GM23338 (cell line): ENCODE results near the gene TMEM132D. TPM values are rescaled to one million over a fixed set of nuclear protein-coding genes. Genes with fewer than 3 reads are reported as not detected.

ENCODE experiments used
- ATAC-seq: fragments of 200-7000 bp; cut with Tn5 transposase; 3 replicates; pipeline ENCODE4 v1.9.1; 2020
- DNase-seq: peaks from one replicate; pipeline ENCODE4 v3.0.0-alpha.2; 2015; ENCODE audit warnings: low spot score
- H2AFZ ChIP-seq: fragments of 200-600 bp; sonication (generic); 2 replicates; pipeline ENCODE4 v1.8.0; 2016; ENCODE audit warnings: antibody characterized with exemption, mild to moderate bottlenecking, moderate library complexity
- H3F3A ChIP-seq: fragments of 200-600 bp; sonication (generic); replicated peaks from 2 replicates; pipeline ENCODE4 v1.8.0; 2017; ENCODE audit warnings: antibody characterized with exemption, mixed run types, low read depth
- H3K27ac ChIP-seq: fragments of 200-600 bp; sonication (generic); 2 replicates; pipeline ENCODE4 v1.6.1; 2016; ENCODE audit warnings: low read depth
- H3K27me3 ChIP-seq: fragments of 200-600 bp; sonication (generic); 2 replicates; pipeline ENCODE4 v1.8.0; 2016; ENCODE audit warnings: mild to moderate bottlenecking, mixed run types, moderate library complexity; ENCODE audit not compliant: insufficient read depth
- H3K36me3 ChIP-seq: fragments of 200-600 bp; sonication (generic); 2 replicates; pipeline ENCODE4 v1.8.0; 2016; ENCODE audit warnings: mild to moderate bottlenecking; ENCODE audit not compliant: insufficient read depth
- H3K4me1 ChIP-seq: fragments of 200-600 bp; sonication (generic); 2 replicates; pipeline ENCODE4 v1.8.0; 2016; ENCODE audit warnings: mild to moderate bottlenecking, moderate library complexity; ENCODE audit not compliant: insufficient read depth
- H3K4me2 ChIP-seq: fragments of 200-600 bp; sonication (generic); 2 replicates; pipeline ENCODE4 v1.7.1; 2017; ENCODE audit warnings: mixed run types
- H3K4me3 ChIP-seq: fragments of 200-600 bp; sonication (generic); 2 replicates; pipeline ENCODE4 v1.6.1; 2016; ENCODE audit warnings: mixed run types
- H3K79me2 ChIP-seq: fragments of 200-600 bp; sonication (generic); replicated peaks from 2 replicates; pipeline ENCODE4 v1.8.0; 2017; ENCODE audit warnings: mild to moderate bottlenecking; ENCODE audit not compliant: insufficient read depth
- H3K9me2 ChIP-seq: fragments of 200-600 bp; sonication (generic); 2 replicates; pipeline ENCODE4 v1.8.0; 2017; ENCODE audit not compliant: insufficient read depth
- H4K20me1 ChIP-seq: fragments of 200-600 bp; sonication (generic); replicated peaks from 2 replicates; pipeline ENCODE4 v1.8.0; 2017; ENCODE audit warnings: mild to moderate bottlenecking; ENCODE audit not compliant: insufficient read depth
- H3K27ac Mint-ChIP-seq: 2 replicates; pipeline ENCODE4 v1.8.0; 2020; ENCODE audit warnings: inconsistent platforms, mild to moderate bottlenecking, moderate library complexity, mixed read lengths
- H3K27me3 Mint-ChIP-seq: 3 replicates; pipeline ENCODE4 v1.8.0; 2022; ENCODE audit warnings: low read depth, mild to moderate bottlenecking, moderate library complexity, mixed read lengths, inconsistent platforms; ENCODE audit not compliant: insufficient read depth, poor library complexity
- H3K36me3 Mint-ChIP-seq: 3 replicates; pipeline ENCODE4 v1.8.0; 2021; ENCODE audit warnings: low read depth, mild to moderate bottlenecking, inconsistent platforms, moderate library complexity, mixed read lengths
- H3K4me1 Mint-ChIP-seq: 3 replicates; pipeline ENCODE4 v1.8.0; 2020; ENCODE audit warnings: mild to moderate bottlenecking, inconsistent platforms, mixed read lengths
- H3K4me3 Mint-ChIP-seq: 3 replicates; pipeline ENCODE4 v1.8.0; 2021; ENCODE audit warnings: moderate library complexity, mild to moderate bottlenecking, inconsistent platforms, mixed read lengths
- H3K9me3 Mint-ChIP-seq: 3 replicates; pipeline ENCODE4 v1.8.0; 2020; ENCODE audit warnings: moderate library complexity, mild to moderate bottlenecking, inconsistent platforms, mixed read lengths
- CREB1 ChIP-seq: fragments of 250-450 bp; sonication (Bioruptor Pico); IDR thresholded peaks from 2 replicates; pipeline ENCODE4 v1.5.0; 2020; ENCODE audit warnings: low read depth, mild to moderate bottlenecking, moderate library complexity
- EZH2phosphoT487 ChIP-seq: fragments of 200-600 bp; sonication (generic); IDR thresholded peaks from one replicate; pipeline ENCODE4 v1.8.1; 2018; ENCODE audit warnings: antibody characterized with exemption; ENCODE audit not compliant: unreplicated experiment
- JUNB ChIP-seq: IDR thresholded peaks from one replicate; pipeline ENCODE4 v1.6.1; 2016; ENCODE audit warnings: antibody characterized with exemption; ENCODE audit not compliant: unreplicated experiment
- NANOG ChIP-seq: IDR thresholded peaks from 2 replicates; pipeline ENCODE4 v1.6.1; 2016; ENCODE audit warnings: antibody characterized with exemption, borderline replicate concordance
- STAT1 ChIP-seq: IDR thresholded peaks from one replicate; pipeline ENCODE4 v1.6.1; 2016; ENCODE audit warnings: antibody characterized with exemption; ENCODE audit not compliant: unreplicated experiment
- ZNF114 ChIP-seq: fragments of 250-450 bp; sonication (Bioruptor Pico); IDR thresholded peaks from 2 replicates; pipeline ENCODE4 v1.5.0; 2020; ENCODE audit warnings: mild to moderate bottlenecking, moderate library complexity
- ZNF331 ChIP-seq: fragments of 250-450 bp; sonication (Bioruptor Pico); IDR thresholded peaks from 2 replicates; pipeline ENCODE4 v1.5.0; 2020; ENCODE audit warnings: low read depth, mild to moderate bottlenecking, moderate library complexity
- polyA plus RNA-seq: library from polyadenylated mRNA; unstranded; fragments of >200 nt; fragmentation: Nextera tagmentation; extraction: Ambion mirVana; gene quantifications from 2 replicates; pipeline ENCODE4 v1.2.1, GENCODE V29; 2016
- total RNA-seq: library from RNA; depleted of rRNA; stranded (reverse); fragments of >200 nt; shearing (Covaris generic); gene quantifications from 2 replicates; pipeline ENCODE4 v1.2.3, GENCODE V29; 2014
- TF ChIP-seq, protein P1 (sequence below): IDR thresholded peaks from one replicate; pipeline ENCODE4 v1.6.1; 2018; ENCODE audit warnings: antibody characterized with exemption; ENCODE audit not compliant: unreplicated experiment
- TF ChIP-seq, protein P2 (sequence below), 2 experiments: fragments of 200-600 bp in 1 of 2; sonication (generic) in 1 of 2; conservative IDR thresholded peaks; 2 replicates each; pipeline versions ENCODE4 v1.5.1 to v1.6.1; 2016 to 2017; ENCODE audit warnings: antibody characterized with exemption in 2 of 2, low read depth in 2 of 2, mild to moderate bottlenecking in 2 of 2, moderate library complexity in 1 of 2

TMEM132D gene
- total and polyA plus RNA-seq, 2 experiments from 2014 or later = 0.44 to 5.3 TPM

DNA sequence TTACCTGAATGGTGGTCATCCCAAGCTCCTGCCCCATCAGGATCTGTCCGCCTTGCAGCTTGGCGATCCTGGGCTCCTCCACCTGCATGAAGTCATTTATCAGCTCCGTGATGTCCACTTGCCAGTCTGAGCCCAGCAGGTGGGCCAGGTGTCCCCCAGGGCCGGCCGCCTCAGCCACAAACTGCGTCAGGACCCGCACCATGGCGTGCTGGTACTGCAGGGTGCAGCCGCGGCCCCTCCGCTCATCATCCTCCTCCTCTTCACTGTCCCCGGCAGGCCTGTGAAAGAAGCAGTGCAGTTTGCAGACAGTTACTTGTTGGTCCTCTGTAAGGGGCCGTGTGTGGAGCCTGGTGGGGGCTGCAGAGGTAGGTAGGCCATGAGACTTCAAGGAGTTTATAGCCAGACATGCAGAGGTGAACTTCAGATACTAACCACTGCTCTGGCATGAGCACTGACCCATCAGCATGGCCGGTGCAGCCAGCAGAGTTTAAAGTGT lies 822.0 kb downstream of the TMEM132D start:
- Histone ChIP-seq H2AFZ (no peak overlapping the region), H3K27me3 (no peaks in the 10 kb centered on the region), H3K36me3 (no peaks in the 10 kb centered on the region), H3K4me3 (no peak overlapping the region), H3K9me2 (no peaks in the 10 kb centered on the region), H3F3A (no peaks in the 10 kb centered on the region), H3K79me2 (no peaks in the 10 kb centered on the region), H3K27ac (no peak overlapping the region), H4K20me1 (no peaks in the 10 kb centered on the region), H3K4me2 (no peak overlapping the region), H3K4me1 (no peaks in the 10 kb centered on the region)
- H3K9me3 Mint-ChIP-seq = peaks cover 98% of the 10 kb centered on the region
- H3K4me1 Mint-ChIP-seq = no peaks in the 10 kb centered on the region
- DNase-seq (no peak), ATAC-seq (no peak)
- H3K27me3 Mint-ChIP-seq = no peaks in the 10 kb centered on the region
- peaks cover 39% of the 10 kb centered on the region for H3K36me3 Mint-ChIP-seq
- H3K27ac Mint-ChIP-seq = no peak overlapping the region
- H3K4me3 Mint-ChIP-seq = no peak overlapping the region
- TF ChIP-seq CREB1 (CRISPR knock-in tag) (no peak), NANOG (no peak), JUNB (no peak), EZH2phosphoT487 (no peak), ZNF114 (no peak), STAT1 (no peak), ZNF331 (CRISPR knock-in tag) (no peak)
- TF ChIP-seq, protein P1, sequence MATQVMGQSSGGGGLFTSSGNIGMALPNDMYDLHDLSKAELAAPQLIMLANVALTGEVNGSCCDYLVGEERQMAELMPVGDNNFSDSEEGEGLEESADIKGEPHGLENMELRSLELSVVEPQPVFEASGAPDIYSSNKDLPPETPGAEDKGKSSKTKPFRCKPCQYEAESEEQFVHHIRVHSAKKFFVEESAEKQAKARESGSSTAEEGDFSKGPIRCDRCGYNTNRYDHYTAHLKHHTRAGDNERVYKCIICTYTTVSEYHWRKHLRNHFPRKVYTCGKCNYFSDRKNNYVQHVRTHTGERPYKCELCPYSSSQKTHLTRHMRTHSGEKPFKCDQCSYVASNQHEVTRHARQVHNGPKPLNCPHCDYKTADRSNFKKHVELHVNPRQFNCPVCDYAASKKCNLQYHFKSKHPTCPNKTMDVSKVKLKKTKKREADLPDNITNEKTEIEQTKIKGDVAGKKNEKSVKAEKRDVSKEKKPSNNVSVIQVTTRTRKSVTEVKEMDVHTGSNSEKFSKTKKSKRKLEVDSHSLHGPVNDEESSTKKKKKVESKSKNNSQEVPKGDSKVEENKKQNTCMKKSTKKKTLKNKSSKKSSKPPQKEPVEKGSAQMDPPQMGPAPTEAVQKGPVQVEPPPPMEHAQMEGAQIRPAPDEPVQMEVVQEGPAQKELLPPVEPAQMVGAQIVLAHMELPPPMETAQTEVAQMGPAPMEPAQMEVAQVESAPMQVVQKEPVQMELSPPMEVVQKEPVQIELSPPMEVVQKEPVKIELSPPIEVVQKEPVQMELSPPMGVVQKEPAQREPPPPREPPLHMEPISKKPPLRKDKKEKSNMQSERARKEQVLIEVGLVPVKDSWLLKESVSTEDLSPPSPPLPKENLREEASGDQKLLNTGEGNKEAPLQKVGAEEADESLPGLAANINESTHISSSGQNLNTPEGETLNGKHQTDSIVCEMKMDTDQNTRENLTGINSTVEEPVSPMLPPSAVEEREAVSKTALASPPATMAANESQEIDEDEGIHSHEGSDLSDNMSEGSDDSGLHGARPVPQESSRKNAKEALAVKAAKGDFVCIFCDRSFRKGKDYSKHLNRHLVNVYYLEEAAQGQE = no peak

DNA sequence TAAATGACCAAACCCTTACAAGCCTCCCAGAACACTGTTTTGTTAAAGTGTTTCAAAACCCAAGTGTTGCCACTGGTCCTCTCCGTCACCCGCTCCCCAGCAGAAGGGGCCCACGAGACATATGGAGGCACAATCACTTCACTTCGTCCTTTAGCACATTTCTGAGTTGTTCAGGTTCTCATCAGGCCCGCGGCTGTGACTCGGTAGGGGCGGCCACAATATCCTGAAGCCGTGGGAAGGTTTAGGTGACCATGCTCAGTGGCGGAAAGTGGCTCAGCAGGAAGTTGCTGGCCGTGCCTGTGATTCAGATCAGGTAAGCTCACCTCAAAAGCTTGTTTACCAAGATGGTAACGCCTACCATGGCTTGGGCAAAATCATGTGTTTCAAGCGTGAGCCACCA lies 823.0 kb downstream of the TMEM132D start:
- H3K79me2 ChIP-seq = no peaks in the 10 kb centered on the region
- TF ChIP-seq JUNB (no peak), STAT1 (no peak), ZNF114 (no peak), NANOG (no peak), EZH2phosphoT487 (no peak)
- TF ChIP-seq, protein P2, sequence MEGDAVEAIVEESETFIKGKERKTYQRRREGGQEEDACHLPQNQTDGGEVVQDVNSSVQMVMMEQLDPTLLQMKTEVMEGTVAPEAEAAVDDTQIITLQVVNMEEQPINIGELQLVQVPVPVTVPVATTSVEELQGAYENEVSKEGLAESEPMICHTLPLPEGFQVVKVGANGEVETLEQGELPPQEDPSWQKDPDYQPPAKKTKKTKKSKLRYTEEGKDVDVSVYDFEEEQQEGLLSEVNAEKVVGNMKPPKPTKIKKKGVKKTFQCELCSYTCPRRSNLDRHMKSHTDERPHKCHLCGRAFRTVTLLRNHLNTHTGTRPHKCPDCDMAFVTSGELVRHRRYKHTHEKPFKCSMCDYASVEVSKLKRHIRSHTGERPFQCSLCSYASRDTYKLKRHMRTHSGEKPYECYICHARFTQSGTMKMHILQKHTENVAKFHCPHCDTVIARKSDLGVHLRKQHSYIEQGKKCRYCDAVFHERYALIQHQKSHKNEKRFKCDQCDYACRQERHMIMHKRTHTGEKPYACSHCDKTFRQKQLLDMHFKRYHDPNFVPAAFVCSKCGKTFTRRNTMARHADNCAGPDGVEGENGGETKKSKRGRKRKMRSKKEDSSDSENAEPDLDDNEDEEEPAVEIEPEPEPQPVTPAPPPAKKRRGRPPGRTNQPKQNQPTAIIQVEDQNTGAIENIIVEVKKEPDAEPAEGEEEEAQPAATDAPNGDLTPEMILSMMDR (conservative IDR thresholded peaks at IDR 0.05; ENCODE audit: low read depth in 2 of 2) = no peak
- H3K4me3 ChIP-seq = no peak overlapping the region
- ATAC-seq (no peak), DNase-seq (no peak)
- peaks cover 1% of the 10 kb centered on the region for H3K27me3 Mint-ChIP-seq
- H3K36me3 Mint-ChIP-seq = peaks cover 46% of the 10 kb centered on the region
- H3K4me1 Mint-ChIP-seq = no peaks in the 10 kb centered on the region
- H3K27ac Mint-ChIP-seq = no peak overlapping the region
- H3K36me3 ChIP-seq = no peaks in the 10 kb centered on the region
- H3K4me3 Mint-ChIP-seq = no peak overlapping the region
- H2AFZ ChIP-seq = no peak overlapping the region
- no peak overlapping the region for H3K4me2 ChIP-seq
- no peaks in the 10 kb centered on the region for H3K4me1 ChIP-seq
- peaks cover 100% of the 10 kb centered on the region for H3K9me3 Mint-ChIP-seq
- H3K9me2 ChIP-seq = no peaks in the 10 kb centered on the region
- H3K27ac ChIP-seq = no peak overlapping the region
- H3K27me3 ChIP-seq = no peaks in the 10 kb centered on the region
- H3F3A ChIP-seq = no peaks in the 10 kb centered on the region
- H4K20me1 ChIP-seq = no peaks in the 10 kb centered on the region
